Parathyroid adenoma (tissue), 2 donors: Measurements from ENCODE around the gene ZNF319.

Experiments
- H2AFZ ChIP-seq: fragments of 300-600 bp; sonication (generic); one replicate; pipeline ENCODE4 v1.7.0; 2017; ENCODE audit warnings: antibody characterized with exemption, mild to moderate bottlenecking
- H3K27ac ChIP-seq: fragments of 300-600 bp; sonication (generic); one replicate; pipeline ENCODE4 v1.7.0; 2017
- H3K27me3 ChIP-seq: fragments of 300-600 bp; sonication (generic); one replicate; pipeline ENCODE4 v1.7.0; 2017; ENCODE audit warnings: low read length; ENCODE audit not compliant: control insufficient read depth, insufficient read depth
- H3K36me3 ChIP-seq: fragments of 300-600 bp; sonication (generic); one replicate; pipeline ENCODE4 v1.7.0; 2017; ENCODE audit warnings: low read length; ENCODE audit not compliant: control insufficient read depth, insufficient read depth
- H3K4me1 ChIP-seq: fragments of 300-600 bp; sonication (generic); one replicate; pipeline ENCODE4 v1.7.0; 2017; ENCODE audit warnings: control low read depth
- H3K4me2 ChIP-seq: fragments of 300-600 bp; sonication (generic); one replicate; pipeline ENCODE4 v1.7.0; 2017; ENCODE audit warnings: low read length
- H3K4me3 ChIP-seq: fragments of 300-600 bp; sonication (generic); one replicate; pipeline ENCODE4 v1.7.0; 2017; ENCODE audit warnings: low read depth, low read length
- H3K79me2 ChIP-seq: fragments of 300-600 bp; sonication (generic); one replicate; pipeline ENCODE4 v1.7.0; 2017; ENCODE audit warnings: control low read depth
- H3K9ac ChIP-seq: fragments of 300-600 bp; sonication (generic); one replicate; pipeline ENCODE4 v1.7.0; 2017; ENCODE audit warnings: mild to moderate bottlenecking
- H3K9me3 ChIP-seq: fragments of 300-600 bp; sonication (generic); one replicate; pipeline ENCODE4 v1.7.0; 2017; ENCODE audit warnings: low read length; ENCODE audit not compliant: control insufficient read depth
- CTCF ChIP-seq: fragments of 300-600 bp; sonication (generic); IDR thresholded peaks from one replicate; pipeline ENCODE4 v1.7.0; 2017; ENCODE audit warnings: antibody characterized with exemption, mild to moderate bottlenecking
- donor health status: primary hyperparathyroidism.

The ZNF319 gene

DNA sequence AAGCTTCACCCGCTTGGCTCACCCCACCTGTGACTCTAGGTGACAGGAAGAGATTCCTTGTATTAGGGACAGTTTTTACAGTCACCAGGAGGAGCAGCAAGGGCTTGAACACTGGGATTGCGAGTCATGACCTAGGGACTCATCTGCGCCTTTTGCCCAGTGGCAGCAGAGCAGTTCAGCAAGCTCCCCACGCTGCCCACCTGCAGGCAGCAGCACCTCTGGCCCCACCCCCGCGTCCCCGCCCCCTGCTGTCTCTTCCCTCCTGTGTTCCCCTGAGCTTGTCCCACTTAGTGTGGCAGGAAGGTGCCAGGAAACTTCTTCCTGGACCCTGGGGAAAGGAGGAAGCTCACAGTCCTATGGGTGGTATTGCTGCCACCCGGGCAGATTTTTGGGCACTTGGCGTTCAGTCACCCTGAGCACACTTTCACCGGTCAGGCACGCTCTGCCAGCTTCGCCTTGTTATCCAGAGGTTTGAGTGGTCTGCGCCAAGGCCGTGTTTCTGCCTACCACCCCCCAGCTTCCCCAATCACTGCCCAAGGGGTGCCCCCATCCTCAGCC is 33.7 kb upstream of the ZNF319 start:
- H3K27me3 ChIP-seq = no peaks in the 10 kb centered on the region
- peaks cover 10% of the 10 kb centered on the region for H3K4me1 ChIP-seq
- no peak overlapping the region for H2AFZ ChIP-seq
- H3K79me2 ChIP-seq = peaks cover 5% of the 10 kb centered on the region
- H3K9me3 ChIP-seq = no peaks in the 10 kb centered on the region
- no peak for TF ChIP-seq CTCF
- H3K9ac ChIP-seq = no peak overlapping the region
- no peaks in the 10 kb centered on the region for H3K36me3 ChIP-seq
- no peak overlapping the region for H3K27ac ChIP-seq
- H3K4me3 ChIP-seq = no peak overlapping the region
- H3K4me2 ChIP-seq = no peak overlapping the region

DNA sequence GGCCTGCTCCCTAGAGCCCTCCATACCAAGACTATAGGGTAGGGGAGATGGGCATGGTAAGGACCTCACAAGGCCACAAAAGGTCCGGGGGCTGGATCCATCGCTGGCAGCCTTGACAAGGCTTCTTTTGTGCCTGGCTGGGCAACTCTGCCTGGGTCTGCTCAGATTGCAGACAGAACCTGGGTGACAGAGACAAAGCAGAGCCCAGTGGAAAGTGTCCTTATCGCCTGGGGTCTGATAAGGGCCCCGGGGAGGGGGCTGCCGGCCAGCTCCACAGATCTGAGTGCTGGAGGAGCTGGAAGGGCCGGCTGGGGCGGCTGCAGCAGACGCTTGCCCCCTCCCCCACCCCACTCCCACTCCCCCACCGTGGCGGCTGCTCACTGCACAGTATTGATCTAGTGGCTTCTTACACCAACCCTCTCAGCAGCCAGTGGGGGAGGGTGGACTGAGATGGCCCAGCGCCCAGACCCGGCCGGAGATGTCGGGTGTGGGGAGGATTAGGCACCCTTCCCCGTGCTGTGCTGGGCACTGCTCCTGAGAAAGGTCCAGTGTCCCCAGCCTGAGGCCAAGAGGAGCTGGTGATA is 32.3 kb upstream of the ZNF319 start:
- TF ChIP-seq CTCF = no peak
- H3K79me2 ChIP-seq = peaks cover 16% of the 10 kb centered on the region
- peaks cover 13% of the 10 kb centered on the region for H3K4me1 ChIP-seq
- H3K4me3 ChIP-seq = no peak overlapping the region
- H3K9me3 ChIP-seq = no peaks in the 10 kb centered on the region
- H2AFZ ChIP-seq = no peak overlapping the region
- H3K9ac ChIP-seq = no peak overlapping the region
- H3K36me3 ChIP-seq = no peaks in the 10 kb centered on the region
- no peaks in the 10 kb centered on the region for H3K27me3 ChIP-seq
- no peak overlapping the region for H3K27ac ChIP-seq
- H3K4me2 ChIP-seq = no peak overlapping the region

DNA sequence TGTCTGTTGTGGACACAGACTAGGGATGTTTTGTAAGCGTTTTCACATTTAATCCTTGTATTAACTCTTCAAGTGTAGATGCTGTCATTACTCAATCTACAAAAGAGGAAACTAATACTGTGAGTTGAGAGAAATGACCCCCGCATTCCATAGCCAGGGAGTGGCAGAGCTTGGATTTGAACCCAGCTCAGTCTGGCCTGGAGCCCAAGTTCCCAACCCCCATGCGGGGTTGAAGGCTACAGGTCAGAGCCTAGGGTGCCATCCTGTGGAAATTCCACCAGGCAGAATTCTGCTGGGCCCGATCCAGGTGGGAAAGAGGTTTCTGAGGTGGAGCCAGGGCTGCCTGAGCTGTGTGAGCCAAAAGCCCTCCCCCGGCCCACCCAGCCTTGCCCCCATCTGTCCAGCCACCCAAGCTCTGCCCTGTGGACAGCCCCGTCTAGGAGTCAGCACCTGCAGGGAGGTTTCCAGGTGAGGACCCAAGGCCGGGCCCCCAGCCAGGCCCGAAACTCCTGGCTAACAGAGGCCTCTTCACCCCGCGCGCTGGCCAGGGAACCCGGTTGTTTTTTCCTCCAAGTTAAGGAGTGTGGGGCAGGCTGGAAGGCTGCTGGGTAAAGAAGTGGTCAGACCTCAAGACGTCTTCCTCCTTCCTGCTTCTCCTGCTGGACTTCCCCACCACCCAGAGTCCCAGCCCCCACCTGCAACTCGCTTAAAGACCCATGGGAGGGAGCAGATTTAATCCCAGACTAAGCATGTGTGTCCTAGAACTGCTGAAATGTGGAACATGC is 30.7 kb upstream of the ZNF319 start:
- peaks cover 18% of the 10 kb centered on the region for H3K4me1 ChIP-seq

DNA sequence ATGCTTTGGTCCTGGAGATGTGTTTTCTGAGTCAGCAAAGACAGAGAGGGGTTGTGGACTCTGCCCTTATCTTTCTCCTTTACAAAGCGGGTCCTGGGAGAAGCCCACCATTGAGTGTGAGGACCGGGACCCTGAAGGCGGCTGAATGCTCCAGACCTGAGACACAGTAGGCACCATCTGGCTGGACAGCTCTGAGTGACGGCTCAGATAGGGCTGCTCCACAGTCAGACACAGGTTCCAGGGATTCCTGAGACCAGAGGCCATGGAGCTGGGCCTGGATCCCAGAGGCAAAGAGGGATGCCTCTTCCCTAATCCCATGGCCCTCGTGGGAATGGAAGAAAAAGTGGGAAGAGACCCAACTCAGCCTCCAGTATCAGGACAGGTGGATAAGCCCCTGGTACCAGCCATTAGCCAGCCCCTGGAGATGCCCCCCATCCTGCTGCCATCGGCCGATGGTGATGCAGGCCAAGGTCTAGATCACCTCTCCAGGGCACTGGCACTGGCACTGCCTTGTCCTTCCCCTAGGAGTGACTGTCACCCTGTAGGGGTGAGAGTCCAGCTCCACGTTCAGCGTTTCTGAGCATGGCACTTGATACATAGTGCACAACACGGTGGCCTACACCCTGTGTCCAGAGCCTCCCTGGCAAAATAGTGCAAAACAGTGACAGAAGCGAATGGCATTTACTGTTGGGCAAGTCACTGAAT is 29.8 kb upstream of the ZNF319 start:
- H2AFZ ChIP-seq = no peak overlapping the region
- H3K9ac ChIP-seq = no peak overlapping the region
- H3K4me1 ChIP-seq = peaks cover 17% of the 10 kb centered on the region
- H3K4me2 ChIP-seq = no peak overlapping the region
- no peak for TF ChIP-seq CTCF
- H3K27me3 ChIP-seq = no peaks in the 10 kb centered on the region
- H3K27ac ChIP-seq = no peak overlapping the region
- peaks cover 16% of the 10 kb centered on the region for H3K79me2 ChIP-seq
- H3K36me3 ChIP-seq = no peaks in the 10 kb centered on the region
- no peak overlapping the region for H3K4me3 ChIP-seq
- no peaks in the 10 kb centered on the region for H3K9me3 ChIP-seq

More for the DNA sequence above, 30.7 kb upstream of the ZNF319 start:
- no peak overlapping the region for H3K4me2 ChIP-seq
- H3K27me3 ChIP-seq = no peaks in the 10 kb centered on the region
- H3K36me3 ChIP-seq = no peaks in the 10 kb centered on the region
- peaks cover 16% of the 10 kb centered on the region for H3K79me2 ChIP-seq
- no peaks in the 10 kb centered on the region for H3K9me3 ChIP-seq
- H3K4me3 ChIP-seq = no peak overlapping the region
- TF ChIP-seq CTCF = no peak
- no peak overlapping the region for H2AFZ ChIP-seq
- H3K27ac ChIP-seq = no peak overlapping the region
- no peak overlapping the region for H3K9ac ChIP-seq
